Measurements from ENCODE around the gene SLC44A3. TPM values are rescaled to one million over a fixed set of nuclear protein-coding genes. Genes with fewer than 3 reads are reported as not detected.
A peak's percentile ranks its signal among the peaks of the same experiment; 100 is the strongest.
"Not testable (repeated sequence)": the region's sequence is repeated elsewhere in the genome, so short reads cannot be mapped to it uniquely, and the experiment has no call there.

SLC44A3 gene
- polyA plus RNA-seq, 4 donors: 11.6 to 103 (median 78.2) TPM

GRCh38 chr1:94832931-94833585 is 12.9 kb downstream of the SLC44A3 start:
- DNase-seq (ENCODE audit: low read depth in 4 of 4, low spot score in 3 of 4): no peak

- DNase-seq (ENCODE audit: low read depth in 4 of 4, low spot score in 3 of 4): no peak
These were observed 16.7 kb downstream of the SLC44A3 start for GRCh38 chr1:94836891-94837290.

DNA sequence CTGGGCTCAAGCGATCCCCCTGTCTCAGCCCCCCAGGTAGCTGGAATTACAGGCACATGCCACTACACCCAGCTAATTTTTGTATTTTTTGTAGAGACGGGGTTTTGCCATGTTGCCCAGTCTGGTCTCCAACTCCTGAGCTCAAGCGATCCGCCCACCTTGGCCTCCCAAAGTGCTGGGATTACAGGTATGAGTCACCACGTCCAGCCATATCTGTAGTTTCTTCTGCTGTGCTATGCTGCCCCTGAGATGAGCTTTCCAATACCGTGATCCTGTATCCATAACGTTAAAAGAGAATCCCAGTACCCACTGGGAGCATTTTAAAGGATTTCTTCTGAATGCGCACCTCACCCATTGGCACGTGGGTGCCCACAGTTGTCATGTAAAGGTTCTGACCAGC is 20.2 kb downstream of the SLC44A3 start:
- DNase-seq (ENCODE audit: low read depth in 4 of 4, low spot score in 3 of 4): not testable (repeated sequence)

DNA sequence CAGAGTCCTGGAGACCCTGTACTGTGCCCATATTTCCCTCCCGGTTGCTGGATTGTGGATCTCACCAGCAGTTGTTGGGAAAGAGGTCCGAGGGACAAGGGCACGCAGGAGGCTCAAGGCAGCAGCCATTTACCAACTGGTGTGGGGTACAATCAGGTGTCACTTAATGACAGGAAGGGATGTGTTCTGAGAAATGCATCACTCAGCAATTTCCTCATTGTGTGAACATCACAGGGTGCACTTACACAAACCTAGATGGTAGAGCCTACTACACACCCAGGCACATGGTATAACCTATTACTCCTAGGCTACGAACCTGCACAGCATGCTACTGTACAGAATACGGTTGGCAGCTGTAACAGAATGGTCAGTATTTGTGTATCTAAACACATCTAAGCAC is 20.7 kb downstream of the SLC44A3 start:
- no peak for DNase-seq (ENCODE audit: low read depth in 4 of 4, low spot score in 3 of 4)

GRCh38 chr1:94843430-94843829 is 23.3 kb downstream of the SLC44A3 start:
- no peak for DNase-seq (ENCODE audit: low read depth in 4 of 4, low spot score in 3 of 4)

- DNase-seq (ENCODE audit: low read depth in 4 of 4, low spot score in 3 of 4): no peak
These were observed 23.7 kb downstream of the SLC44A3 start for GRCh38 chr1:94843846-94844245.

- no peak for DNase-seq (ENCODE audit: low read depth in 4 of 4, low spot score in 3 of 4)
These were observed 26.2 kb downstream of the SLC44A3 start for GRCh38 chr1:94846308-94846707.

GRCh38 chr1:94851571-94851970 is 31.4 kb downstream of the SLC44A3 start:
- DNase-seq (ENCODE audit: low read depth in 4 of 4, low spot score in 3 of 4): no peak

GRCh38 chr1:94852788-94853187 is 32.6 kb downstream of the SLC44A3 start:
- no peak for DNase-seq (ENCODE audit: low read depth in 4 of 4, low spot score in 3 of 4)

DNA sequence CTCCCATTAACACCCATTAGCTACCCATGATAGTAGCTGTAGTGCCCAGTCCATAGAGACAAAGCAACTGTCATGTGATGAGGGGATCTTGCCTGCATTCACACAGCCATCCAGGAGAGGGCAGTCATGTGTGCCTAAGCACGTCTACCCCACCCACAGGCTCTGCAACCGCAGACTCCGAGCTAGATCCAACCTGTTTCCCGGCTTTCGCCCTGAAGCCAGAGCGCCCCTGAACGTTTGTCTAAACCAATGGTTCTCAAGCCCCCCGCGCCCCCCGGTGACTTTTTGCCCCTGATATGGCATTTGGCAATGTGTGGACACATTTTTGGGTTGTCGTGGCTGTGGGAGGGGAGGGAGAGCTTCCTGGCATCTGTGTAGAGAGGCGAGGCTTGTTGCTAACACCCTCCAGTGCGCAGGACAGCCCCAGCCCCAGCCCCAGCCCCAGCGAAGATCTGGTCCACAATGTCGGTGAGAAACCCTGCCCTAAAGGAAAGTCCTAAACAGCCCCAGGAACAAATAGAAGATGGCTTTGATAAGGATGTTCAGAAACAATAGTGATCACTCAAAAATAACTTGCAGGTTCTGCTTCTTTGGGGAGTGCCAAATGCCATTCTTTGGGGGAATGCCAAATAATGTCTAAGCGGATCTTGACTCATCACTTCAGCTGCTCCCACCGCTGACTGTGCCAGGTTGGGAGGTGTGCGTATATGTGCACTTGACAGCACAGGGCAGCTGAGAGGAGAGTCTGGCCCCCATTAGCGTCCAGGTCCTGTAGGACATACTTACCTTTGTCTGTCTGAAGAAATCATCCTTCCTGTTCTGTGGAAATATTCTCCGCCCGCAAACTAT is 34.5 kb downstream of the SLC44A3 start:
- peak in 3 of 4 donors; percentile 73 to 82 (median 74) for DNase-seq (ENCODE audit: low read depth in 4 of 4, low spot score in 3 of 4)

GRCh38 chr1:94855307-94855700 is 35.1 kb downstream of the SLC44A3 start:
- no peak for DNase-seq (ENCODE audit: low read depth in 4 of 4, low spot score in 3 of 4)

- DNase-seq (ENCODE audit: low read depth in 4 of 4, low spot score in 3 of 4): no peak
These were observed 35.8 kb downstream of the SLC44A3 start for GRCh38 chr1:94856004-94856403.

GRCh38 chr1:94856868-94857267 is 36.7 kb downstream of the SLC44A3 start:
- no peak for DNase-seq (ENCODE audit: low read depth in 4 of 4, low spot score in 3 of 4)

DNA sequence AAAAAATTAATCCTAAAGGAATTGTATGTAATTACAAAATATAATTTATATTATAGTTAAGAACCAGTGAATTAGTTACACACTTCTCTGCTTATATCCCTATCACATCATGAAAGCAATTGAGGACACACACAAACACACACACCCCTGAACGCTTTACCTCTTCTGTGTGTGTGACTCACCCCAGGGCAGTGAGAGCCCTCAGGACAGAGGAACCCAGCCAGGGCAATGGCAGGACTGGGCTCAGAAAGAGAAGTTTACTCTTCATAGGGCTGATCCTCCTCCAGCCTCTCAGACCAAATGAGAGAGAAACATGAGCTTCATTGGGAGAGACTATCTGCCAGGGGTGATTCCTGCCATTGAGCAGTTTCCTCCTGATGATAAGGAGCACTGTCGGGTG is 38.1 kb downstream of the SLC44A3 start:
- DNase-seq (ENCODE audit: low read depth in 4 of 4, low spot score in 3 of 4): no peak

DNA sequence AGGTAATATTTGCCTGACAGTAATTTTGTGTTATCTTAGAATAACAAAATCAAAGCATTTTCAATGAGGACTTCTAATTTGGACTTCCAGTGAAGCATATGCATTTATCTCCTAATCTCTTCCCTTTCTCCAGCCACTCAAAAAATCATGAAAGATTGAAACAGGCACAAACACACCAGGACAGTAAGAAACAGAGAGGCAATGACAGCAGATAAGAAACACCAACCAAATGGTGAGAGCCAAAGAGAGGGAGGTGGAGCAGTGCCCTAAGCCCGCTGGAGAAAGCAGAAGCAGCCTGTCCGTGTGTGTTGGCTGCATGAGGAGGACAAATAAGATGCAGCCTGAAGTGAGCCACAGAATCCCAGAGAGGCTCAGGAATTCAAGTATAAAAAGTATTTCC is 39.0 kb downstream of the SLC44A3 start:
- DNase-seq (ENCODE audit: low read depth in 4 of 4, low spot score in 3 of 4): no peak

- DNase-seq (ENCODE audit: low read depth in 4 of 4, low spot score in 3 of 4): no peak
These were observed 42.6 kb downstream of the SLC44A3 start for GRCh38 chr1:94862718-94863117.

DNA sequence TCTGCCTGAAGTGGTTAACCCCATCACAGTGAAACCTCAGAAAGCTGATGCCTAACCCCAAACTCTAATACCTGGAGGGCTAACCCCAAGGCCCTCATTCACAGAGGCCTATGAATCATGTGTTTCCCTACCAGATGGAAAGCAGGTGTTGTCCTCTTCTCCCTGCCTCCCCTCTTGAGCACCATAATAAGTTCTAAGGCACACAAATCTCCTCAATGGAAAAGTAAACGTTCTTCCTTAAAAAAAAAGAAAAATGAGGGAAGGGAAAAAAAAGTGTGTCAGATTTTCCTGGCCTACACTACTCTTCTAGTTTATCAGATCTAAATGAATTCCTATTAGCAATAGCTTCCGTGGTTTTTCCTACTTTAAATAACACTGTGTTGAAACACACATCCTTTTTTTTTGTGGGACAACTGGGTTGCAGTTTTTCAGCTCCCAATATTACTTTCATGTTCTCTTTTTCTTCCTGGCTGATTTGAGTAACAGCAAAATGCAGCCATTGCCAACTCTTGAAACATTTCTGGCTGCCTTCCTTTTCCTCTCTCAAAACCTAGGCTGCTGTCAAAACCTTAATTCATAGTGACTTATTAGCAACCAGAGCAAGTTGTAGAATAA is 43.2 kb downstream of the SLC44A3 start:
- no peak for DNase-seq (ENCODE audit: low read depth in 4 of 4, low spot score in 3 of 4)

GRCh38 chr1:94863919-94864318 is 43.8 kb downstream of the SLC44A3 start:
- peak in 1 of 4 donors; percentile 46 for DNase-seq (ENCODE audit: low read depth in 4 of 4, low spot score in 3 of 4)

DNA sequence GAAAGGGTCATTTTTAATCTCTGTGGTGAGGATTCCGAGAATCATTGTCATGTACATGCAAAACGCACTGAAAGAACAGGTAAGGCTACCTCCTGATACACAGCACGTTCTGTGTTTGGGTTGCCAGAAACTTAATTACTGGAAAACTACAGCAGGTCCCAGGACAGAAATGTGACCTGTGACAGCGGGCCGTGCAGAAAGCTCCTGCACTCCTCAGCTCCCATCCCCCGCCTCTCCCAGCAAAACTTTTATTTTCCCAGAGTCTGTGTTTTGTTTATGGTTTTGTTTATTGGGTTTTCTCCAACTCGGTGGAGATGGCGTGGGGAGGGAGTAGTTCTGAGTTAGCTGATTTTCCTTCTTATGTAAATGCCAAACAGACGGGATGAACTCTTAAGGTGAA is 44.7 kb downstream of the SLC44A3 start:
- DNase-seq (ENCODE audit: low read depth in 4 of 4, low spot score in 3 of 4): peak in 1 of 4 donors; percentile 20

DNA sequence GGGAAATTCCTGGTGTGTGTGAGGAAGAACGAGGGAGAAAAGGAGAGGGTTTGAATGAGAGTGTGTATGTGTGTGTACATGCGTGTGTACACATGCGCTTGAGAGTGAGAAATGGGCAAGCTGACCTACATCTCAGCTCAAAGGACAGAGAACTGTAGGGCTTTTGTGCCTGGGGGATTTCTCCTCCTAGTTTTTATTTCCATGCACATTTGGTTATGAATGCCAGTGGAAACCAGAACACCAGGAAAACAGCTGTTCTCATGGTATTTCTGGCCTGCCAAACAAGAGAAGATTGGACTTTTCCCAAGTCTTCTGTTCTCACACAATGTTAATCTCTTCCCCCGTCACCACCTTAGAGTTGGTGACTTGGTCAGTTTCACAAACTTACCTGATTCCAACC is 45.2 kb downstream of the SLC44A3 start:
- DNase-seq (ENCODE audit: low read depth in 4 of 4, low spot score in 3 of 4): no peak

GRCh38 chr1:94866164-94866807 is 46.1 kb downstream of the SLC44A3 start:
- no peak for DNase-seq (ENCODE audit: low read depth in 4 of 4, low spot score in 3 of 4)

Measured in left renal pelvis (tissue), 4 donors.